Hepatic stellate cell (primary cell): ENCODE results near the gene GFER.
A peak's percentile ranks its signal among the peaks of the same experiment; 100 is the strongest.
"Not testable (repeated sequence)": the region's sequence is repeated elsewhere in the genome, so short reads cannot be mapped to it uniquely, and the experiment has no call there.

ENCODE experiments used
- DNase-seq: peaks from one replicate; pipeline ENCODE4 v3.0.0; 2011; ENCODE audit warnings: low spot score

GFER gene

DNA sequence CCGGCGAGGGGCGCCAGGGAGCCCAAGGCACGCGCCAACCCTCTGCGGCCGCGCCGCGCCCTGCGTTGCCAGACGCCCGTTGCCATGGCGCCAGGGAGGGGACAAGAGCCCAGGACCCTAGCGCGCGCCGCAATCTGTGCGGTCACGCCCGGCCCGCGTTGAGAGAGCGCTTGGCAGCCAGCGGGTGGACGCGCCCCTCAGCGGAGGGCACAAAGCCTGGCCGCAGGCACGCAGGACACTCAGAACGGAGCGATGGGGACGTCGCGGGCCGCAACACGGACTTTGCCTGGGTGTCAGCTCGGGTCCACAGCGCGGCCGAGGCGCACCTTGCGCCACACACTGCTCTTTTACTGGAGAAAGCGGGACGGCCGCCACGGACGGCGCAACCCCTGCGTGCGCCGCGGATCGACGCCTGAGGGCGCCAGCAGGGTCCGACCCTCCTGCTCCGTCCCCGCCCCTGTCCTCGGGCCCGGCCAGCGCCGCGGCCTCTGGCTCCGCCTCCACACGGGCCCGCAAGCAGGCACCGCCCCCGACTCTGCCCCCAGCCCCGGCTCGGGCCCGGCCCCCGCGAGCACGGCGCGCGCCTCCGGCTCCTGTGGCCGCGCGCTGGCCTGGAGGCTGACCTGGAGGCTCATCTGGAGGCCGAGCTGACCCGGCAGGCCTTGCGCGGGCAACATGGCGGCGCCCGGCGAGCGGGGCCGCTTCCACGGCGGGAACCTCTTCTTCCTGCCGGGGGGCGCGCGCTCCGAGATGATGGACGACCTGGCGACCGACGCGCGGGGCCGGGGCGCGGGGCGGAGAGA is at the start of gene GFER:
TSS of gene GFER (plus strand) at position 650 of the 803 bp plus-strand sequence. CDS start at position 676, 26 bp downstream.
- peak; percentile 98 for DNase-seq

DNA sequence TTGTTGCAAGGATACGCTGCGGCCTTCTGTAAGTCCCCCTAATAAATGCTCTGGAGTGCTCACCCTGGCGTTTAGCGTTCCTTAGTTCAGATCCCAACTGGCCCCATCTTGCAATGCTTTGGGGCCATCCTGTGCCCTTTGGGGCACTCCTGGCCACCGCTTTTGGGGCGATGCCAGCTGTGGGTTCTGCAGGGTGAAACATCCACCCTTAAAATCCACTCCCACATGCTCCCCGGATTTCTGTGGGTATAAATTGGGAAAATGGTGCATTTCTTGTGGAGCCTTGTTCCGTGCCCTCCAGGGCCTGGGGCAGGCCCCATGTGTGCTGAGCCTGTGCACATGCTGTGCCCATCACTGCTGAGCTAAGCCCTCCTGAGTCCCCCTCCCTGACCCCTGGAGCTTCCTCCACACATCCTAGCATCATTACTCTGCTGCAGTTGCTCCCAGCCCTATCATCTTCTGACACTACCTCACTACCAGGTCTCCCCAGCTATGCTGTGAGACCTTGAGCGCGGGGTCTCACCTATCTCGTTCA is 47.0 kb upstream of the GFER start:
- no peak for DNase-seq

DNA sequence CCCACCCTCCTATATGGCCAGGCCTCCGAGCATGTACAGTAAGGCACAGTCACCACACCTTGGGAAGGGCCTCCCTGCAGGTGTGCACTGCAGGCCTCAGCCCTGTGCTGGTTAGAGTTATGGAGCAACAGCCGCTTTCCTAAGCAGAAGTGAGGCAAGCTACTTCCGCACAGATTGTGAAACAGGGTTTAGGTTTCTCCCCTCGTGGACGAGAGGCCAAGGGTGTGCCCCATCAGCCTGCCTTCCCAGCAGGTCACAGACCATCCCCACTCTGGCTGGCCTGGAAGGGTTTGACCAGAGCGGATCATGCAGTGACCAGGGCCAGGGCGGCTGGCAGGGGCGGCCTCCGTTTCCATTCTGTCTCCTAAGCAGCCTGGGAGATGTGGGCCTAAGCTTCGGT is 45.7 kb upstream of the GFER start:
- no peak for DNase-seq

- no peak for DNase-seq
Observed at GRCh38 chr16:1938910-1939309, 45.1 kb upstream of the GFER start.

- not testable (repeated sequence) for DNase-seq
Observed at GRCh38 chr16:1939833-1940232, 44.2 kb upstream of the GFER start.

DNA sequence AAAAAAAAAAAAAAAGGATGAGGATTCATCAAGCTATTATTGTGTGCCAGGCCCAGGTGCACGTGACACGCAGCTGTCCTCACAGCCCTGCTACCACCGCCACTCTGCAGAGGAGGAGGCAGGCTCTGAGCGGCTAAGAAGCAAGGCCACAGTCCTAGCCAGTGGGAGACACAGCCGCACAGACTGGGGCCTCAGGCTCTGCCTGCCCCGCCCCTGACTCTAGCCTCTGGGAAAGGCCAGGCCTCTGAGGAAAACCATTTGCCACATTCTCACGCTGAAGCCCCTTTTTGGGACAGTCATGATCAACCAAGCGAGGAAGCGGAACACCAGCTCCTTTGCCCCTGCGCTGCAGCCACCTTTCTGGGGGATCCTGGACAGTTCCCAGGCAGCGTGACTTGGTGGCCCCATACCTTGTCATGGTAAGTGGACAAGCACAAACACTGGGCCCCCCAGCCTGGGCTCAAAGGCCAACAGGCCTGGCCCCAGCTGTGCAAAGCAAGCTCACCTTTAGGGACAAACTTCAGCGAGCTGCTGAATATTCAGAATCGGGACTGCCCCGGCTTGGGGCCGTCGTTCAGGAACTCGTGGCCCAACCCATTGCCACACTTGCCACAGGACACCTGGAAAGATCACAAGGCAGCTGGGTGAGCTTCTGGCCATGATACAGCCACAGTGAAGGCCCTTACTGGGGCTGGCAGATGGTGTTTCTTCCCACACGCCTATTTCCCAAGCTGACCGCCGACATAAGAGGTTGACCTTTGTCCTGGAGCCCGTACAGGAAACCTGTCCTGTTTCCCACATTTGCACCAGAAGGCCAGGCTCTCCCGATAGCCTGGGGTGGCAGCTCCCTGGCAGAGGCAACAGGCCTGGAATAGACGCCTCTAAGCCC is 43.5 kb upstream of the GFER start:
- no peak for DNase-seq

DNA sequence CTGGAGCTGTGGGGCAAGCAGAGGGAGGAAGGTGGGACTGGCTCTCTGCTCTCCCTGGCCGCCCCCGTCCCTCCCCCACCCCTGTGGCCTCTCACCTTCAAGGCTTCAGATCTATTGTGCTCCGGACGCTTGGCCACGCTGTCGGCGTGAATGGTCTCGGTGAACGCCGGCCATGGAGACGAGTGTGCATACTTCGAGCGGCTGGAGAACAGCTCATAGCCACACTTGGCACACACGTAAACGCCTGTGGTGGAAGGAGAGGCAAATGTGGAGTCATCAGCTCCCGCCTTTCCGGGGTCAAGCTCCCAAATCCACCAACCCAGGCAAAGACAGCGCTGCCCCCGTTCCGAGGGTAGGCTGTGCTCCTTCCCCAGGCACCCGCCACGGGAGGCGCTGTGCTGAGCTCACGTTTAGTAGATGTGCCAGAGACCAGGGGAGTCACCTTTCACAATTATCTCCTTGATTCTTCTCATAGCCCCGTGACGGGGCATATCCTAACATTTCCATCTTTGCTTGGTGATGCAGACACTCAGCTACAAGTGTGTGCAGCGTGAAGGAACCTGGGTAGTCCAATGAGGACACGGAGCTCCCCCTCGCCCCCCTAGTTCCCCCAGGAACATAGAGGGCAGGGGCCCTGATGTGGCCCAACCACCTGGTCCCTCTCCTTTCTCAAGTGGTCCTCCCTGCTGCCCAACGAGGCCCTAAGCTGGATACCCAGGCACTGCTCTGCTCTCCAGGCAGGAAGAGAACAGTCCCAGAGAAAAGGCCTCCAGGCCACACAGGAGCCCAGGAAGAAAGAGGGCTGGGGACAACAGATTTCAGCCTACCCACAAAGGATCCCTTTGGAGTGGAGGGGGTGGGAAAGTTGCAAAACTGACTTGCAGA is 42.6 kb upstream of the GFER start:
- no peak for DNase-seq

DNA sequence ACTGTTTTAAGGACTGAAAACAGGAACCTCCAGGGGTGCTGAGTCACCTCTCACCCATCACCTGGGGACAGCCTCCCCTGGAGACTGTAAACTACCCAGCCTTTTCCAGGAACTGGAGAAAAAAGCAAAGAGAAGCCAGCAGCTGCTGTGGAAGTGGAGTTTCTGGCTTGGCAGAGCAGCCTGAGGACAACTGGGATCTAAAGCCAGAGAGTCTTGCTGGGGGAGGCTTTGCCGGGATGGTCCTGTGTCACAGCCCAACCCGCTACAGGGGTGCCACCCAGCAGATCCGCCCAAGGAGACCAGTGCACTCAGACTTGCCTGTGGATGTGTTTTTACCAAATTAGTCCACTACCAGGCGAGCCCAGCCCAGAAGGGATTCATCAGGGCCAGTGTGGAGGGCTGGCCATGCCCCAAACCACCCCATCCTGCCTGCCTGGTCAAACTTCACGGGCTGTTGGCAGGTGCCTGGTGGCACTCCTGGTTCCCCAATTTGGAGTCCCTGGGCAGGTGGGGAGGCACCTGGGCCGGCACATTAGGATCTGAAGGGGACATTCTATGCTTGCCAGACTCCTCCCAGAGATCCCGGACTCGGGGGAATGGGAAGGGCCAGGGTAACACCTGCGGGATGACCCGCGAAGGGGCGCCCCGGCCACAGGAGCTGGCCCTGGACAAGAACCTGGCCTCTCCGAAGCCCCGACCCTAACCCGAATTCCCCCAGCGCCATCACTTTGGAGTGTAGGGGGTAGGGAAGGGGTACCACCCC is 41.8 kb upstream of the GFER start:
- DNase-seq, result peak; percentile 45

DNA sequence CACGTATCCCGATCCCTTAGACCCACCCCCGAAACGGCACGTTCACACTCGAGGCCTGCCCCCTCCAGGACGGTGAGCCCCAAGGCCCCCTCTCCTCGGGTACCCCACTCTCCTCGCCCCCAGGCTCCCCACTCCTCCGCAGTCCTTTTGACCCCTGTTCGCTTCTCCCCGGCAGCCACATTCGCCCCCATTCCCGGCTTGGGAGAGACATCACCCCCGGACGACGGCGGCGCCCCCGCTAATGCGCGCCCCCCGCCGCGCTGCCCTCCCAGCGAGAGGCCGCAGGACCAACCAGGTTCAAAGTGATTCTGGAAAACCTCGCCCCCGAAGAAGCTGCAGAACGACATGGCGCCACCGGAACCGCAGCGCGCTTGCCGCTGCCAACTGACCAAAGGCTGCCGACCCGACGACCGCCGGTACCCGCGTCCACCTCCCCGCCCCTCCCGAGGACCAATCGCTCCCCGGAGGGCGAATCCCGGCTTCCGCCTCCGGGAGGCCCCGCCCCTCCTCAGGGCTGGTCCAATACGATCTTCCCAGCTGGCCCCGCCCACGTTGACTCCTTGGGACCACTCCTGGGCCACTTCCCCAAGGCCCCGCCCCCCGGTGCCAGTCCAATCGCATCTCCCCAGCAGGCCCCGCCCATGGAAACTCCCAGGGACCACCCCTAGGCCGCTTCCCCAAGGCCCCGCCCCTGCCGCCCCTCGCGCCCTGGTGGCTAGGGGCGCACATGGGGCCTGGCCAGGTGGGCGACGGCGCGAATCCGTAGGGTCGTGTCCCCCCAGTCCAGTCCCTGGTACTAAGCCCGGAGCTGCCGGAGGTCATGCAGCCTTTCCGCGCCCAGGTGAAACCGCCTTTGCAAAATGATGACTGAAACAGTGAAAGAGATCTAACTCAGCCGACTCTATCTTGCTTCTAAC is 40.9 kb upstream of the GFER start, which contains the start of gene MSRB1:
TSS of gene MSRB1 (minus strand) at position 390 of the 917 bp plus-strand sequence. CDS start at position 347, 43 bp downstream.
- DNase-seq, result peak; percentile 100

DNA sequence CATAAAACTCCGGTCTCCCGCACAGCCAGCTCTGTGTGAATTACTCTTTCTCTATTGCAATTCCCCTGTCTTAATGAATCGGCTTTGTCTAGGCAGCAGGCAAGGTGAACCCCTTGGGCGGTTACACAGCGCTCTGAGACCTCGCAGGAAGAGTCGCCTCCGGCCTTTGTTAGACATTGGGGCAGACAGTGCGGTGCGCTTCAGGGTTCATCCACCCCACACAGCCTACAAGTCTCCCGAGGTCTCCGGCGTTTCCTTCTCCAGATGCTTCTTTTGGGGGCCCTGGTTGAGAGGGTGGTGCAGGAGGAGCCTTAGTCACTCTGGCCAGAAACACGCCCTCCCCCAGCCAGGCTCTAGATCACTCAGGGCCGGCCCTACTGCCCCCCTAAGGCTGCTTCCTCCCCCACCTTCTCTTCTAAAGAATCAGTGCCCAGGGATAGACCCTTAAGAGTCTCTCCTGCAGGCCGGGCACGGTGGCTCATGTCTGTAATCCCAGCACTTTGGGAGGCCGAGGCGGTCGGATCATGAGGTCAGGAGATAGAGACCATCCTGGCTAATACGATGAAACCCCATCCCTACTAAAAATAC is 39.3 kb upstream of the GFER start:
- DNase-seq, result no peak

DNA sequence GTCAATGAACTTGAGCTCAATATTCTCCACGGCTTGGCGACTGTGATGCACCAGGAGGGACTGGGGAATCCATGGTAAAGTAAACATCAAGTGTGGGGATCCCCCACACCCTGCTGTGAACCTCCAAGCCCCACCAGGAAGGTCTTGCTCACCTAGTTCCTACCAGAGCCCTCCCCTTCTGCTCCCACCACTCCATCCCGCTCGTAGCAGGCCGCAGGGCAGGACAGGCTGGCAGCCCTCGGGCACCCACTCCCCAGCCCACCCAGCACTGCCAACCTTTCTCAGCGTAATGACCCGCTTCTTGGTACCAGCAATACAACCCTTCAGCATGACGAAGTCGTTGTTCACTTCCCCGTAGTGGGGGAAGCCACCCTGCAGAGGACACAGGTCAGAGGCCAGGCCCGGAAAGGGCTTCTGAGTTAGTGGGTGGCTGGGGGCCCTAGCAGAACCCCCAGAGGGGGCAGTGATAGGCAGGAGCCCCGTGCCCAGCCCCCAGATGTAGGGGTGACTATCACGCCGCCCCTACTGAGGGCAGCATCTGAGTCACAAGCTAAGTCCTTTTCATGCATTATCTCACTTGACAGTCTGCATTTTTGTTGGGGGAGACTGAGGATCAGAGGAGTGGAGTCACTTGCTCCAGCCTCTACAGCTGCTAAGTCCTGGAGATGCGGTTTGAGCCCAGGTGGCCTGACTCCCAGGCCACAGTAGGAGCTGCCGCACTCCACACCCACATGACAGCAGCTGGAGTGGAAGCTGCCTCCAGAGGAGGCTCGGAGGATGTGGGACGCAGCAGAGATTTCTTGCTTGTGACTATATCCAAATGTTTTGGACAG is 38.2 kb upstream of the GFER start:
- no peak for DNase-seq

- no peak for DNase-seq
Observed at GRCh38 chr16:1946495-1947368, 37.3 kb upstream of the GFER start.

DNA sequence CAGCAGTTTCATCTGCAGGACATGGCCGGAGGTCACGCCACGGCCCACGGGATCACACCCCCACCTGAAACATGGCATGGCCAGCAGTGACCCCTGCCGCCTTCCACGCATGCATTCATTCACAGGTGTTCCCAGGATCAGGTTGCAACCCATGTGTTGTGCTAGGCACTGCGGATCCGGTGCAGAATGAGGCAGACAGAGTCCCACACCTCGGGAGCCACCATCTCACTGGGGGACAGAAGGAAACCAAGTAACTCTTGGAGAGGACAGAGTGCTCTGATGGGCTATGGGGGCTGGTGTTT is 36.7 kb upstream of the GFER start:
- no peak for DNase-seq

GRCh38 chr16:1949507-1949906 is 34.5 kb upstream of the GFER start:
- no peak for DNase-seq

DNA sequence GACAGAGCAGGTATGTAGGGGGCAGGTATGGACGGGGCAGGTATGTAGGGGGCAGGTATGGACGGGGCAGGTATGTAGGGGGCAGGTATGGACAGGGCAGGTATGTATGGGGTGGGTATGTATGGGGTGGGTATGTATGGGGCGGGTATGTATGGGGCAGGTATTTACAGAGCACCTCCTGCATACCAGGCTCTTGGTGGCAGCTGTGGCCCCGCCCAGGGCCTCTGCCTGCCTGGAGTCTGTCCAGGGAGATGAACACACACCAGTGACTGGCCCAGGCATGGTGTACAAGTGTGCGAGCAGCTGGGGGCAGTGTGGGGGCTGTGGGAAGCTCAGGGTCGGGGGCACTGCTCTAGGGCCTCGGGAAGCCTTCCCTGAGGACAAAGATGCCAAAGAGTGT is 33.9 kb upstream of the GFER start:
- DNase-seq, result no peak

GRCh38 chr16:1950559-1950958 is 33.4 kb upstream of the GFER start:
- DNase-seq, result no peak

- DNase-seq, result no peak
Observed at GRCh38 chr16:1953734-1954133, 30.3 kb upstream of the GFER start.
